Fibroblast of villous mesenchyme (primary cell): ENCODE data around the gene KCNAB1. TPM values are rescaled to one million over a fixed set of nuclear protein-coding genes. Genes with fewer than 3 reads are reported as not detected.

Experiments used
- DNase-seq: peaks from one replicate; pipeline ENCODE4 v3.0.0-alpha.2; 2010; ENCODE audit warnings: low read depth
- H3K4me3 ChIP-seq: 2 replicates; pipeline ENCODE4 v1.5.1; 2011; ENCODE audit warnings: low read depth, mild to moderate bottlenecking, low read length
- CTCF ChIP-seq: IDR thresholded peaks from 2 replicates; pipeline ENCODE4 v1.5.1; 2012; ENCODE audit warnings: low read depth, mild to moderate bottlenecking, low read length; ENCODE audit not compliant: insufficient read depth
- total RNA-seq: library from RNA; depleted of rRNA; stranded (reverse); fragments of >200 nt; gene quantifications from 2 replicates; pipeline ENCODE4 v1.2.3, GENCODE V29; 2012

KCNAB1 gene
- total RNA-seq, 1 donor: not detected

- no peak overlapping the region for H3K4me3 ChIP-seq
- DNase-seq: no peak
- no peak for TF ChIP-seq CTCF
Measured at GRCh38 chr3:156102267-156102931, 18.0 kb upstream of the KCNAB1 start.

- DNase-seq: no peak
- H3K4me3 ChIP-seq: no peak overlapping the region
- no peak for TF ChIP-seq CTCF
Measured at GRCh38 chr3:156106721-156107373, 13.5 kb upstream of the KCNAB1 start.

- no peak for DNase-seq
- TF ChIP-seq CTCF: no peak
- no peak overlapping the region for H3K4me3 ChIP-seq
Measured at GRCh38 chr3:156107504-156107903, 12.9 kb upstream of the KCNAB1 start.

GRCh38 chr3:156108616-156109015 is 11.8 kb upstream of the KCNAB1 start:
- TF ChIP-seq CTCF: no peak
- no peak for DNase-seq
- no peak overlapping the region for H3K4me3 ChIP-seq

- TF ChIP-seq CTCF: no peak
- no peak for DNase-seq
- H3K4me3 ChIP-seq: no peak overlapping the region
Measured at GRCh38 chr3:156109989-156110388, 10.4 kb upstream of the KCNAB1 start.

GRCh38 chr3:156126467-156126866 is 6.1 kb downstream of the KCNAB1 start:
- TF ChIP-seq CTCF: no peak
- no peak for DNase-seq
- H3K4me3 ChIP-seq: no peak overlapping the region
